Left renal pelvis (tissue), 4 donors: ENCODE results near the gene APOBEC4. TPM values are rescaled to one million over a fixed set of nuclear protein-coding genes. Genes with fewer than 3 reads are reported as not detected.
"Not testable (repeated sequence)": the region's sequence is repeated elsewhere in the genome, so short reads cannot be mapped to it uniquely, and the experiment has no call there.

Source experiments
- DNase-seq, 4 donors: peaks; one replicate each; pipeline ENCODE4 v3.0.0-alpha.2; 2013; ENCODE audit warnings: low read depth in 4 of 4, low spot score in 3 of 4
- polyA plus RNA-seq, 4 donors: library from polyadenylated mRNA; unstranded; fragments of 120-200 nt; gene quantifications; one replicate each; pipeline ENCODE4 v1.2.1, GENCODE V29; 2013; ENCODE audit not compliant: insufficient read length in 4 of 4

APOBEC4 gene
- polyA plus RNA-seq, 4 donors = not detected

GRCh38 chr1:183635606-183636333, 17.3 kb downstream of the APOBEC4 start, which contains the start of gene ARPC5:
Gene ARPC5, minus strand, starts transcription at chr1:183635783. Its CDS starts 124 bp downstream, at chr1:183635659.
- DNase-seq = peak; percentile 93 to 94 (median 93)

DNA sequence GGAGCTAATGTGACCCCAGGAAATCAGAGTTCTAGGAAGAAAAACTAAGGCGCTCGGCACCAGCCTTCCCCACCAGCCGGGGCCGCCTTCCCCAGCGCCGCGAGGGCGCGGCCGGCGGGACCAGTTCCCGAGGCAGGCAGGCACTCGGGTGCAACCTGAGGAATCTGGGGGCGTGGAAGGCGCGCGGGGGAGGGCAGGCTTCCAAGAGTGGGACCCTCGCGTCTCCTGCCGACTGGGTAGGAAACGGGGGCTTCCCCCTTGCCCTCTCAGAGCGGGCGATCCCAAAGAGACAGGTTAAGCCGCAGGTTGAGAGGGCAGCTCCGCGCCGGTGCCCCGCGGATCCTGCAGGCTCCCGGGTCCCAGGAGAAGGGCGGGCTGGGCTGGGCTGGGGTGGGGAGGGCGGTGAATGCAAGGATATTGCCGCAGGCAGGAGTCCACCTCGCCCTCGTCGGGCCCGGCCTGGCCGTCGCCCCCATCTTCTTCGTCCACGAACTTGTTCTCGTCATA, 18.0 kb downstream of the APOBEC4 start:
- peak in 1 of 4 donors; percentile 21 for DNase-seq

- DNase-seq = no peak
These were observed 18.6 kb downstream of the APOBEC4 start for GRCh38 chr1:183634429-183635065.

DNA sequence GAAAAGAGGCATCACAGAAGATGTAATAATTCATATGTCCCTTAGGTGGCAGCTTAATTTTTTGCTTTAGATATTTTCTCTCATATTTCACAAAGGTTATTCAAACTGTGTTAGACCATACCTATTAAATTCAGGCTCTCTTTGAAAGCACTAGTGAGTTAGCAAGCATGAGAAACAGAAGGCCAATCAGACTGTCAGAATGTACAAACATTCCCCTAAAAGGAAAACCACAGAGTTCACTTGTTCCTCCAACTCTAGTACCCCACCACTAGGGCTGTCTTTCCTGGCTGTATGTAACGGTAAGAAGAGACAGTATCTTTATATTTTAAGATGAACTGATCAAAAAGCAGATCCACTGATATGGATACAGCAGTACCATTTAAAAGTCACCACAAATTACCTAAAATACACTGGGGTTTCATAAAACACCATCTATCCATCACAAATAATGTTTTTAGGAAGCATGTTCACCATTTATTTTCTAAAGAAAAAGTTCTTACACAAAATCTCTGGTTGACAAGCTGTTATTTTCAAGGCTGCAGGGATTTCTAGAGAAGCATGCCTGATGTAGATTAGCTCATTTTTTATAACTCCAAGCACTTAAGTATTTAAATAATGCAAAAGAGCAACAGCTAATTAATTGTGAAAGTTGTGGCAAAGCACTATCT, 19.3 kb downstream of the APOBEC4 start:
- peak in 2 of 4 donors; percentile 27 to 32 for DNase-seq

GRCh38 chr1:183632964-183633363, 20.2 kb downstream of the APOBEC4 start:
- DNase-seq = no peak

DNA sequence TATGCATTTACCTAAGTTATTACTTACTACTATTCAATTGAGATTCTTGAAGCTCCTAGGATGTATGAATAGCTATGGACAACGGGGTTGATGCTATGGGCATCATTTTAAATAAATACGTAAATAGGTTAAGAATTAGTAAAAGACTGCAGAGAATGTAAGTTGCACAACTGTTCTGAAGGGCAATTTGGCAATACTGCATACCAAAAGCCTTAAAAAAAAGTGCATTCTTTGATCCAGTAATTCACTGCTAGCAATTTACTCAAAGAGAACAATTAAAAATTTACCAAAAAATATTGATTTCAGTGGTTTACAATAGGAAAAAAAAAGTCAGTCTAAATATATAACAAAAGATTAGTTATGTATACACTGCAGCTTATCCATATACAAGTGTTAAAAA, 21.0 kb downstream of the APOBEC4 start:
- DNase-seq = no peak

DNA sequence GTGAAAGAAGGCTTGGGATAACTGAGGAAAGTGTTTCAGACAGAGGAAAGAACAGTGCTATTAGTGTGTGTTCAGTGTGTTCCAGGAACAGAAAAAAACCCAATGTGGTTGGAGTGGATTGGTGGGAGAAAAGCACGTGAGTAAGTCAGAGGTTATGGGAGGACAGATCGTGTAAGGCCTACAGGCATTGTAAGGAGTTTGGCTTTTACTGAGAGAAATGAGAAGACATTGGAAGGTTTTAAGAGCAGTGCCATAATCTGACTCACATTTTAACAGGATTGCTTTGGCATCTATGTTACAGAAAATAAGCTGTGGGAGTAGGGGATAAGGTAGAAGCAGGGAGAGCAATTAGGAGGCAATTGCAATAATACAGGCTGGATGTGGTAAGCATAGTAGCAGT, 22.4 kb downstream of the APOBEC4 start:
- no peak for DNase-seq

- DNase-seq = no peak
These were observed 24.6 kb downstream of the APOBEC4 start for GRCh38 chr1:183628537-183628936.

DNA sequence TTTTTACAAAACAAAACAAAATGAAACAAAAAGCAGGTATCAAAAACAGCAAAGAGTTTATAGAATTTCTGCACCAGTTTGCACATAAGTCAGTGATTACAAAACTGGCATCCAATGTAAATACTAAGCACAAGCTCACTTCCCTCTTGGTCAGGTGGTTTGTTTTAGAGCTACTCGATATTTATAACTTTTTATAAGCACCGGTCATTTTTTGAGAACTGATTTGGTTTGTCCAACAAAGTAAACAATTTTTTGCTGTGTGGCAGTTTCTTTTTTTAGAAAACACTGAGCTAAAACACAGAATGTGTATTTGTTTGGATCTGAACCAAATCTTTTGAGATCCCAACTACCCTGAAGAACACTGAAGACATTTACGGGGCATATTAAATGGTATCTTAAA, 26.9 kb downstream of the APOBEC4 start:
- not testable (repeated sequence) for DNase-seq

- DNase-seq = peak in 3 of 4 donors; percentile 39 to 52 (median 48)
These were observed 30.0 kb downstream of the APOBEC4 start for GRCh38 chr1:183622884-183623785.

DNA sequence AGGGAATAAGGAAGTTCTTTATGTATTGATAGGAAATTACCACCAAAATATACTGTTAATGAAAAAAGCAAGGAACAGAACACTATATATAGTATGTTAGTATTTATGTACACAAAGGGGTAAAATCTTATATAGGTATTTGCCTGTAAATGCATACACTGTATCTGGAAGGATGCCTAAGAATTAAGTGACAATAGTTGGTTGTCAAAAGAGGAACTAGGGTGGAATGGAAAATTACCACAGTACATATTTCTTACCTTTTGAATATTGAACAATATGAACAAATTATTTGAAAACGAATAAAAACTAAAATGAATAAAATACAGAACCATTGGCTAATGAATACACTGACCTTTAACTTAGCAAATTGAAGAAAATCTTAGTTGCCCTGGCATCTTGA, 31.1 kb downstream of the APOBEC4 start:
- no peak for DNase-seq

- no peak for DNase-seq
These were observed 32.8 kb downstream of the APOBEC4 start for GRCh38 chr1:183620311-183620710.

GRCh38 chr1:183619781-183620180, 33.3 kb downstream of the APOBEC4 start:
- DNase-seq = no peak

- DNase-seq = not testable (repeated sequence)
These were observed 34.9 kb downstream of the APOBEC4 start for GRCh38 chr1:183618202-183618601.

GRCh38 chr1:183612975-183613374, 40.1 kb downstream of the APOBEC4 start:
- not testable (repeated sequence) for DNase-seq

DNA sequence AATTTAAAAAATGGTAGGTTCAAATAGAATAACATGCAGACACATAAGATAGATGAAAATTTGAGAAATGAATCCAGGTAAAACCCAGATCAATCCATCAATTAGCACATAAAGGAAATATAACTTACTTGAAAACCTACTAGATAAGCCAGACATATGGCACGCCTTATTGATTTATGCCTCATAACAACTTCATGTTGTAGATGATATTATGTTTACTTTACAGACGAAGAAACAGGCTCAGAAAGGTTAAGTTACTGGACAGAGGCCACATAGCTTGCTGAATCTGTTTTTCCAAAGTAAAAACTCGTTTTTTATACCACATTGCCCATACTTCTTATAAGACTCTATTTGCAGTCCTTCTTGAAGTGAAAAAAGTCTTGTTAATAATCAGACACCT, 40.7 kb downstream of the APOBEC4 start:
- DNase-seq = no peak

- no peak for DNase-seq
These were observed 42.1 kb downstream of the APOBEC4 start for GRCh38 chr1:183611021-183611420.

DNA sequence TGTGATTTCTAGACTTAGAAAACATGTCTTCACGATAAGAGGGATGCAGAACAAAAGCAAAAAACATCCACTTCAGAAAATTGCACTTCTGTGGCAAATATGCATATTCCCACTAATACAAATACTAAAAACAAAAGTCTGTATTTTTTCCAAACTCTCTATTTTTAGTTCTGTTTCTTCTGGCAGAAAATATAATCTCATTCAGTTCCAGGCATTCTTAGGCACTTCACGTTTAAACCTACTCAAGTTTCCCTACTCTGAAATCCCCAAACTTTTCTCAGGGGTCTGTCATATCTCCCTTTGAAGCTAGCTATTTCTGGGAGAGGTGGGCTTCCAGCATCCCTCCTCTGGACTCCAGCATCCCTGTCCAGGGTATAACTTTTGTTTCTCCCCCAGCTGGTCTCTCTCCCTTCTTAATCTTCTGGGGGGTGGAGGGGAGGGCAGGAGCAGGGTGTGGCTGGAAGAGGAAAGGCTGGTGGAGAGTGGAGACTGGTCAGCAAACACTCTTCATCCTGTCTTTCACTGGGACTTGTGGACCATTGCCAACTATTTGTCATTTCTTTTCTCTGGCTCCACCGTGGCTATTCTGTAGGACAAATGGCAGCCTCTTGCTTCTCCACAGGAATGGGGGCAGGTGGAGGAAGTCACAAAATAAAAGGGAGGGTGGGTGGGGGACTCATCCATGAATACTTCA, 43.2 kb downstream of the APOBEC4 start:
- DNase-seq = no peak

DNA sequence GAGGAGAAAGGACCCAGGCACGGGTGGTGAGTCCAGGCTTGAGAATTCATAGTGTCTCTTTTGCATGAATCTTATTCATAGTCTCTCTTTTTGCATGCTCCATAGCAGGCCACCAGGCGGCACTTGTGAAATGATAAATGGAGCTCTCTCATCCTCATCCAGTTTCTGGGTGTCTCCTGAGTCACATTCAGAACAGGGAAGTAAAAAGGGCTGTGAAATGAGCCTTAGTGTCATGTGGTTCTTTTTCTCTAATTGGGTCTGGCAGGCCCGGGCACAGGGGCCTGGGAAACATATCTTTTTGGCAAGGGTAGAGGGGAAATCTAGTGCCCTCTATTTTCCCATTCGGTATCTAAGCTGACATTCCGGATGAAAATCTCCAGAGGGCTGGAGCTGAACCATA, 43.8 kb downstream of the APOBEC4 start:
- no peak for DNase-seq
